MCF 10A (cell line): ENCODE measurements around the gene PAIP2. TPM values are rescaled to one million over a fixed set of nuclear protein-coding genes. Genes with fewer than 3 reads are reported as not detected.

Experiments
- BruUV-seq: library from RNA; stranded (reverse); fragments of 400-500 nt; replicated peaks from 2 replicates; lab custom pipeline; 2021; lab: Mats Ljungman, UMichigan
- CTCF ChIA-PET: fragments of 300-600 bp; sonication (Branson Sonifier 250); formaldehyde crosslinking; extraction: SDS; loops from one replicate; lab custom pipeline; 2021; ENCODE audit warnings: antibody characterized with exemption, inconsistent platforms; lab: Yijun Ruan, JAX
- POLR2A ChIA-PET: fragments of 300-600, 350-650 bp; sonication (Branson Sonifier 250); formaldehyde crosslinking; extraction: SDS; loops from one replicate; lab custom pipeline; 2020; ENCODE audit warnings: antibody characterized with exemption, inconsistent platforms; lab: Yijun Ruan, JAX
- DNase-seq: peaks from one replicate; pipeline ENCODE4 v3.0.0-alpha.2; 2018; ENCODE audit not compliant: unreplicated experiment
- H3K27ac Mint-ChIP-seq: one replicate; pipeline ENCODE4 v1.8.0; 2022; ENCODE audit warnings: mild to moderate bottlenecking, low read depth, mixed read lengths; ENCODE audit not compliant: unreplicated experiment
- H3K27me3 Mint-ChIP-seq: one replicate; pipeline ENCODE4 v1.8.0; 2022; ENCODE audit warnings: mixed read lengths; ENCODE audit not compliant: insufficient read depth, unreplicated experiment
- H3K36me3 Mint-ChIP-seq: one replicate; pipeline ENCODE4 v1.8.0; 2022; ENCODE audit warnings: mild to moderate bottlenecking, moderate library complexity, mixed read lengths; ENCODE audit not compliant: insufficient read depth, unreplicated experiment
- H3K4me1 Mint-ChIP-seq: one replicate; pipeline ENCODE4 v1.8.0; 2022; ENCODE audit warnings: mixed read lengths; ENCODE audit not compliant: insufficient read depth, unreplicated experiment
- H3K4me3 Mint-ChIP-seq: one replicate; pipeline ENCODE4 v1.8.0; 2022; ENCODE audit warnings: mild to moderate bottlenecking, moderate library complexity, mixed read lengths; ENCODE audit not compliant: unreplicated experiment
- H3K9me3 Mint-ChIP-seq: one replicate; pipeline ENCODE4 v1.8.0; 2022; ENCODE audit warnings: mixed read lengths; ENCODE audit not compliant: unreplicated experiment
- CTCF ChIP-seq: fragments of 200-600 bp; IDR thresholded peaks from one replicate; pipeline ENCODE4 v1.8.0; 2022; ENCODE audit warnings: antibody characterized with exemption, mild to moderate bottlenecking; ENCODE audit not compliant: unreplicated experiment
- intact Hi-C: fragments of 100-400 bp; cut with micrococcal nuclease; formaldehyde crosslinking; loops from 2 replicates; pipeline ENCODE4 v1.14.1; 2022
- total RNA-seq: library from RNA; stranded (reverse); gene quantifications from 2 replicates; pipeline ENCODE4 v1.2.3, GENCODE V29; 2022

Gene PAIP2
- total RNA-seq, 1 experiment from 2014 or later, result 108 TPM

- peaks cover 10% of the 10 kb centered on the region for H3K4me1 Mint-ChIP-seq
- TSS peak; percentile 70 for BruUV-seq
- DNase-seq, result no peak
- TF ChIP-seq CTCF, result no peak
- no peaks in the 10 kb centered on the region for H3K9me3 Mint-ChIP-seq
- ChIA-PET CTCF (interaction anchor here (0.6 to 0.7 kb wide), 4 partner anchors 18 to 56 kb away, joined by 3 read pairs; no protein-coding TSS in a partner anchor), POLR2A (interaction anchor here (0.7 to 2.0 kb wide), 3 partner anchors 9 to 80 kb away, joined by 3 to 4 read pairs (median 3); no protein-coding TSS in a partner anchor)
- no peak overlapping the region for H3K4me3 Mint-ChIP-seq
- H3K27ac Mint-ChIP-seq, result no peak overlapping the region
- H3K27me3 Mint-ChIP-seq, result no peaks in the 10 kb centered on the region
- intact Hi-C loops, result no loop called here
- H3K36me3 Mint-ChIP-seq, result peaks cover 88% of the 10 kb centered on the region
Observed at GRCh38 chr5:139369181-139369580, 27.5 kb downstream of the PAIP2 start.

- Mint-ChIP-seq H3K27ac (peak overlapping the region; percentile 82), H3K4me1 (peaks cover 11% of the 10 kb centered on the region), H3K27me3 (no peaks in the 10 kb centered on the region), H3K9me3 (no peaks in the 10 kb centered on the region), H3K36me3 (peaks cover 68% of the 10 kb centered on the region), H3K4me3 (no peak overlapping the region)
- DNase-seq, result no peak
- no peak for TF ChIP-seq CTCF
- CTCF ChIA-PET, result interaction anchor here (0.7 to 1.6 kb wide), 5 partner anchors 10 to 50 kb away, joined by 3 to 5 read pairs (median 3); no protein-coding TSS in a partner anchor
- no TSS peak for BruUV-seq
- intact Hi-C loops, result no loop called here
- POLR2A ChIA-PET, result interaction anchor here (1.2 to 4.1 kb wide), 3 partner anchors 14 to 32 kb away, joined by 4 to 44 read pairs (median 6); partner anchors contain the start of genes PAIP2 and SPATA24
Observed at GRCh38 chr5:139371482-139372435, 30.1 kb downstream of the PAIP2 start.

GRCh38 chr5:139374909-139375308 is 33.3 kb downstream of the PAIP2 start:
- BruUV-seq, result no TSS peak
- ChIA-PET POLR2A (interaction anchor here (0.5 to 4.1 kb wide), 7 partner anchors 10 to 1425 kb away, joined by 3 to 44 read pairs (median 5); partner anchors contain the start of genes PAIP2 and SPATA24), CTCF (interaction anchor here (0.6 to 1.7 kb wide), 6 partner anchors 13 to 259 kb away, joined by 3 to 7 read pairs (median 3); no protein-coding TSS in a partner anchor)
- H3K9me3 Mint-ChIP-seq, result no peaks in the 10 kb centered on the region
- intact Hi-C loops, result no loop called here
- no peak overlapping the region for H3K27ac Mint-ChIP-seq
- H3K4me3 Mint-ChIP-seq, result no peak overlapping the region
- peaks cover 37% of the 10 kb centered on the region for H3K36me3 Mint-ChIP-seq
- H3K4me1 Mint-ChIP-seq, result peaks cover 11% of the 10 kb centered on the region
- H3K27me3 Mint-ChIP-seq, result no peaks in the 10 kb centered on the region
- no peak for DNase-seq
- TF ChIP-seq CTCF, result no peak

GRCh38 chr5:139376364-139376763 is 34.7 kb downstream of the PAIP2 start:
- Mint-ChIP-seq H3K27ac (no peak overlapping the region), H3K27me3 (no peaks in the 10 kb centered on the region), H3K4me1 (peaks cover 11% of the 10 kb centered on the region), H3K9me3 (no peaks in the 10 kb centered on the region), H3K4me3 (no peak overlapping the region), H3K36me3 (peaks cover 22% of the 10 kb centered on the region)
- TF ChIP-seq CTCF, result no peak
- no peak for DNase-seq
- ChIA-PET POLR2A (interaction anchor here (0.6 kb wide), 1 partner anchor 362 kb away, joined by 3 read pairs; no protein-coding TSS in a partner anchor), CTCF (interaction anchor here (0.7 to 1.5 kb wide), 4 partner anchors 11 to 411 kb away, joined by 3 to 4 read pairs (median 4); no protein-coding TSS in a partner anchor)
- no TSS peak for BruUV-seq
- intact Hi-C loops, result no loop called here
